ENCODE measurements around the gene C17orf113. TPM values are rescaled to one million over a fixed set of nuclear protein-coding genes. Genes with fewer than 3 reads are reported as not detected.

The C17orf113 gene
- total RNA-seq, 1 experiment from 2014 or later = 2.3 TPM

DNA sequence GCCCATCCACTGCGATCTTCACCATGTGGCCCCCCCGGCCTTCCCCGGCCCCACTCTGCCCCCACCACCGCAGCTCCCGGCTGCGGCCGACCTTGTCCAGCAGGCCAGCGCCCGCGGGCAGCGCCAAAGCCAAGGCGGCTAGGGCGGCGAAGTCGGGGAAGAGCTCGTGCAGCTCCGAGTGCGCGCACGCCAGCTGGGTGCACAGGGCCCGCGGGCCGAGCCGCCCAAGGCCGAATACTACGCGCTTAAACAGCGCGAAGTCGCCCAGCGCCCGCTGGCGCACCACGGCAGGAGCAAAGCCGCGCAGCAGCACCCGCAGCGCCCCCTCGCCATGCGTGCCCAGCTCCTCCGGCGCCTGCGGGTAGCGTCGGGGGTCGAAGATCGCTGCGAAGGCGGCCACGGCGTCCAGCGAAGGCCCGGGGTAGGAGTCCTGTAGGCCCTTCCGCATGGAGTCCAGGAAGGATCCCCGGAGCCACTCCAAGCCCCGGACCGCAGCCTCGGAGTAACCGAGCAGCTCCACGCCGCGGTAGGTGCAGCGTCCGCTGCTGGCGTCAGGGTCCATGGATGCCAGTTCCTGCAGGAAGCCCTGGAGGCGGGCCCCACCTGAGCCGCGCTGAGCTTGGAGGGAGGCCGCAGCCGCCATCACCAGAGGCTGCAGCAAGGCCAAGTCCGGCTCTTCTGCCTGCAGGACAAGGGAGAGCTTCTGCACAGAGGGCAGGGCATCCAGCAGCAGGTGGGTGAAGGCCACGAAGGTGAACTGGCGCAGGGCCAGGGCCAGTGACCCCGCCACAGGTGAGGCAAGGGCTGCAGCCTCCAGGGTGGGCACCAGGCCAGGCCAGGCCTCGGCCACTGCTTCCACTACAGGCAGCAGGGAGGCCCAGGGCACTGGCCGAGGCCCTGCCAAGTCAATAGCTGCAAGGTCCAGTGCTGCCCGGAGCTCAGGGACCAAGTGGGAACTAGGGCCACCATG, 10.3 kb downstream of the C17orf113 start:
- ChIA-PET POLR2A (interaction anchor here (1.0 to 1.2 kb wide), 3 partner anchors 9 to 20 kb away, joined by 3 read pairs; partner anchors contain the start of gene NKIRAS2), RAD21 (ENCODE audit: low non-redundant PET in 1 of 2, low total read pairs in 2 of 2, uncharacterized antibody in 2 of 2, unreplicated experiment in 2 of 2) (no interaction called here), CTCF (interaction anchor here (1.7 to 1.8 kb wide), 2 partner anchors 9 to 12 kb away, joined by 4 read pairs; no protein-coding TSS in a partner anchor)
- Histone ChIP-seq H3K4me3 (replicated peaks in 1 of 2; ENCODE audit: low read depth in 1 of 2, low read length in 2 of 2) (no peak overlapping the region), H2AFZ (ENCODE audit: low read depth, low read length, poor library complexity, severe bottlenecking) (no peak overlapping the region), H3K9me3 (ENCODE audit: control insufficient read depth in 1 of 2, insufficient read depth in 1 of 2, low read depth in 1 of 2, low read length in 2 of 2) (no peaks in the 10 kb centered on the region), H3K27me3 (ENCODE audit: insufficient read depth, low read length) (no peaks in the 10 kb centered on the region), H3K4me1 (ENCODE audit: control insufficient read depth in 1 of 2, insufficient read depth in 2 of 2, low read length in 2 of 2) (no peaks in the 10 kb centered on the region), H4K20me1 (ENCODE audit: insufficient read depth) (no peaks in the 10 kb centered on the region), H3K79me2 (ENCODE audit: insufficient read depth, low read length) (no peaks in the 10 kb centered on the region), H3K27ac (ENCODE audit: low read depth, low read length) (no peak overlapping the region), H3K9me2 (ENCODE audit: insufficient read depth) (no peaks in the 10 kb centered on the region), H3K4me2 (ENCODE audit: low read length) (no peak overlapping the region), H3K9ac (ENCODE audit: low read length) (no peak overlapping the region), H3K36me3 (ENCODE audit: control insufficient read depth in 1 of 2, insufficient read depth in 2 of 2, low read length in 2 of 2) (no peaks in the 10 kb centered on the region)
- ATAC-seq (no peak), DNase-seq (ENCODE audit: low read depth, low spot score) (no peak)
- BruUV-seq (replicated peaks) = no TSS peak
- intact Hi-C loops (cut with micrococcal nuclease) = no loop called here
- no peak for TF ChIP-seq SIN3A (IDR thresholded peaks at IDR 0.05; ENCODE audit: low read depth)
- TF ChIP-seq REST (IDR thresholded peaks at IDR 0.05; ENCODE audit: low read depth) = no peak
- no peak for TF ChIP-seq EGR1 (IDR thresholded peaks at IDR 0.05; ENCODE audit: low read depth)
- no peak for TF ChIP-seq ATF3 (IDR thresholded peaks at IDR 0.05)
- TF ChIP-seq POLR2AphosphoS5 (IDR thresholded peaks at IDR 0.05; ENCODE audit: low read depth, low read length) = no peak
- no peak for TF ChIP-seq CEBPB (IDR thresholded peaks at IDR 0.05; ENCODE audit: low read depth)
- no peak for TF ChIP-seq ZFX (IDR thresholded peaks at IDR 0.05)
- TF ChIP-seq, protein P1, sequence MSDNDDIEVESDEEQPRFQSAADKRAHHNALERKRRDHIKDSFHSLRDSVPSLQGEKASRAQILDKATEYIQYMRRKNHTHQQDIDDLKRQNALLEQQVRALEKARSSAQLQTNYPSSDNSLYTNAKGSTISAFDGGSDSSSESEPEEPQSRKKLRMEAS (IDR thresholded peaks at IDR 0.05) = no peak
- no peak for TF ChIP-seq ELF1 (IDR thresholded peaks at IDR 0.05; ENCODE audit: borderline replicate concordance, low read depth)
- TF ChIP-seq YY1 (IDR thresholded peaks at IDR 0.05; ENCODE audit: extremely low read depth, insufficient replicate concordance, low read depth, low read length) = no peak
- no peak for TF ChIP-seq ZNF274 (IDR thresholded peaks at IDR 0.05; ENCODE audit: low read depth, low read length)
- TF ChIP-seq SP1 (IDR thresholded peaks at IDR 0.05; ENCODE audit: low read depth) = no peak
- TF ChIP-seq JUND (IDR thresholded peaks at IDR 0.05) = no peak
- TF ChIP-seq, protein P2, sequence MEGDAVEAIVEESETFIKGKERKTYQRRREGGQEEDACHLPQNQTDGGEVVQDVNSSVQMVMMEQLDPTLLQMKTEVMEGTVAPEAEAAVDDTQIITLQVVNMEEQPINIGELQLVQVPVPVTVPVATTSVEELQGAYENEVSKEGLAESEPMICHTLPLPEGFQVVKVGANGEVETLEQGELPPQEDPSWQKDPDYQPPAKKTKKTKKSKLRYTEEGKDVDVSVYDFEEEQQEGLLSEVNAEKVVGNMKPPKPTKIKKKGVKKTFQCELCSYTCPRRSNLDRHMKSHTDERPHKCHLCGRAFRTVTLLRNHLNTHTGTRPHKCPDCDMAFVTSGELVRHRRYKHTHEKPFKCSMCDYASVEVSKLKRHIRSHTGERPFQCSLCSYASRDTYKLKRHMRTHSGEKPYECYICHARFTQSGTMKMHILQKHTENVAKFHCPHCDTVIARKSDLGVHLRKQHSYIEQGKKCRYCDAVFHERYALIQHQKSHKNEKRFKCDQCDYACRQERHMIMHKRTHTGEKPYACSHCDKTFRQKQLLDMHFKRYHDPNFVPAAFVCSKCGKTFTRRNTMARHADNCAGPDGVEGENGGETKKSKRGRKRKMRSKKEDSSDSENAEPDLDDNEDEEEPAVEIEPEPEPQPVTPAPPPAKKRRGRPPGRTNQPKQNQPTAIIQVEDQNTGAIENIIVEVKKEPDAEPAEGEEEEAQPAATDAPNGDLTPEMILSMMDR (IDR thresholded peaks at IDR 0.05 in 2 of 3, conservative IDR thresholded peaks at IDR 0.05 in 1 of 3; ENCODE audit: borderline replicate concordance in 1 of 3, insufficient read depth in 1 of 3, low read depth in 2 of 3, low read length in 2 of 3) = no peak
- TF ChIP-seq, protein P3, sequence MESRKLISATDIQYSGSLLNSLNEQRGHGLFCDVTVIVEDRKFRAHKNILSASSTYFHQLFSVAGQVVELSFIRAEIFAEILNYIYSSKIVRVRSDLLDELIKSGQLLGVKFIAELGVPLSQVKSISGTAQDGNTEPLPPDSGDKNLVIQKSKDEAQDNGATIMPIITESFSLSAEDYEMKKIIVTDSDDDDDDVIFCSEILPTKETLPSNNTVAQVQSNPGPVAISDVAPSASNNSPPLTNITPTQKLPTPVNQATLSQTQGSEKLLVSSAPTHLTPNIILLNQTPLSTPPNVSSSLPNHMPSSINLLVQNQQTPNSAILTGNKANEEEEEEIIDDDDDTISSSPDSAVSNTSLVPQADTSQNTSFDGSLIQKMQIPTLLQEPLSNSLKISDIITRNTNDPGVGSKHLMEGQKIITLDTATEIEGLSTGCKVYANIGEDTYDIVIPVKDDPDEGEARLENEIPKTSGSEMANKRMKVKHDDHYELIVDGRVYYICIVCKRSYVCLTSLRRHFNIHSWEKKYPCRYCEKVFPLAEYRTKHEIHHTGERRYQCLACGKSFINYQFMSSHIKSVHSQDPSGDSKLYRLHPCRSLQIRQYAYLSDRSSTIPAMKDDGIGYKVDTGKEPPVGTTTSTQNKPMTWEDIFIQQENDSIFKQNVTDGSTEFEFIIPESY (IDR thresholded peaks at IDR 0.05; ENCODE audit: extremely low read depth, insufficient replicate concordance, low read length) = no peak
- no peak for TF ChIP-seq SRF (IDR thresholded peaks at IDR 0.05; ENCODE audit: low read depth)
- TF ChIP-seq CBX3 (IDR thresholded peaks at IDR 0.05; ENCODE audit: low read depth) = no peak
- no peak for TF ChIP-seq EZH2phosphoT487 (IDR thresholded peaks at IDR 0.05; ENCODE audit: borderline replicate concordance)
- TF ChIP-seq EZH2 (IDR thresholded peaks at IDR 0.05) = no peak

Data from HCT116 (cell line).